Measurements from ENCODE around the gene TBC1D30.

The TBC1D30 gene

GRCh38 chr12:64782191-64782876, 42.1 kb upstream of the TBC1D30 start:
- TF ChIP-seq CTCF (IDR thresholded peaks at IDR 0.05; ENCODE audit: control insufficient read depth, extremely low read depth, insufficient read depth) = no peak
- DNase-seq (ENCODE audit: low read depth) = no peak
- peak overlapping the region; percentile 55 for H3K4me3 ChIP-seq (ENCODE audit: low read depth, low read length)

- H3K4me3 ChIP-seq (ENCODE audit: low read depth, low read length) = no peak overlapping the region
- no peak for DNase-seq (ENCODE audit: low read depth)
- TF ChIP-seq CTCF (IDR thresholded peaks at IDR 0.05; ENCODE audit: control insufficient read depth, extremely low read depth, insufficient read depth) = no peak
Observed at GRCh38 chr12:64785838-64786237, 38.6 kb upstream of the TBC1D30 start.

- DNase-seq (ENCODE audit: low read depth) = no peak
- TF ChIP-seq CTCF (IDR thresholded peaks at IDR 0.05; ENCODE audit: control insufficient read depth, extremely low read depth, insufficient read depth) = no peak
- no peak overlapping the region for H3K4me3 ChIP-seq (ENCODE audit: low read depth, low read length)
Observed at GRCh38 chr12:64790166-64790565, 34.3 kb upstream of the TBC1D30 start.

- no peak overlapping the region for H3K4me3 ChIP-seq (ENCODE audit: low read depth, low read length)
- no peak for TF ChIP-seq CTCF (IDR thresholded peaks at IDR 0.05; ENCODE audit: control insufficient read depth, extremely low read depth, insufficient read depth)
- DNase-seq (ENCODE audit: low read depth) = no peak
Observed at GRCh38 chr12:64791036-64791435, 33.4 kb upstream of the TBC1D30 start.

- TF ChIP-seq CTCF (IDR thresholded peaks at IDR 0.05; ENCODE audit: control insufficient read depth, extremely low read depth, insufficient read depth) = no peak
- H3K4me3 ChIP-seq (ENCODE audit: low read depth, low read length) = no peak overlapping the region
- DNase-seq (ENCODE audit: low read depth) = no peak
Observed at GRCh38 chr12:64792128-64792527, 32.3 kb upstream of the TBC1D30 start.

GRCh38 chr12:64793610-64794009, 30.8 kb upstream of the TBC1D30 start:
- no peak for TF ChIP-seq CTCF (IDR thresholded peaks at IDR 0.05; ENCODE audit: control insufficient read depth, extremely low read depth, insufficient read depth)
- DNase-seq (ENCODE audit: low read depth) = no peak
- H3K4me3 ChIP-seq (ENCODE audit: low read depth, low read length) = no peak overlapping the region

- TF ChIP-seq CTCF (IDR thresholded peaks at IDR 0.05; ENCODE audit: control insufficient read depth, extremely low read depth, insufficient read depth) = no peak
- no peak for DNase-seq (ENCODE audit: low read depth)
- no peak overlapping the region for H3K4me3 ChIP-seq (ENCODE audit: low read depth, low read length)
Observed at GRCh38 chr12:64794305-64794704, 30.1 kb upstream of the TBC1D30 start.

Measured in LNCaP clone FGC (cell line).